NCI-H1048 (cell line): ENCODE results near the gene PRKCG.

Source experiments
- DNase-seq: peaks from one replicate; lab custom pipeline; 2025; lab: John Stamatoyannopoulos, UW

The PRKCG gene

GRCh38 chr19:53872762-53873161 is 9.2 kb upstream of the PRKCG start:
- DNase-seq: no peak

GRCh38 chr19:53873773-53874605 is 8.0 kb upstream of the PRKCG start:
- no peak for DNase-seq

GRCh38 chr19:53874606-53874990 is 7.4 kb upstream of the PRKCG start:
- DNase-seq: no peak

- DNase-seq: no peak
These were observed 6.2 kb upstream of the PRKCG start for GRCh38 chr19:53875602-53876325.

GRCh38 chr19:53876651-53877224 is 5.3 kb upstream of the PRKCG start:
- no peak for DNase-seq

- no peak for DNase-seq
These were observed 4.6 kb upstream of the PRKCG start for GRCh38 chr19:53877361-53877766.

- no peak for DNase-seq
These were observed 3.2 kb upstream of the PRKCG start for GRCh38 chr19:53878776-53879139.

- peak; percentile 55 for DNase-seq
These were observed 2.6 kb upstream of the PRKCG start for GRCh38 chr19:53879140-53880081.

- no peak for DNase-seq
These were observed 1.1 kb upstream of the PRKCG start for GRCh38 chr19:53880711-53881481.

GRCh38 chr19:53882391-53883050 is 524 bp downstream of the PRKCG start:
- DNase-seq: no peak

- no peak for DNase-seq
These were observed 1.2 kb downstream of the PRKCG start for GRCh38 chr19:53883231-53883661.

- no peak for DNase-seq
These were observed 1.7 kb downstream of the PRKCG start for GRCh38 chr19:53883741-53884140.

GRCh38 chr19:53884256-53884655 is 2.3 kb downstream of the PRKCG start:
- no peak for DNase-seq

- no peak for DNase-seq
These were observed 3.0 kb downstream of the PRKCG start for GRCh38 chr19:53885036-53885435.

GRCh38 chr19:53892301-53892980 is 10.4 kb downstream of the PRKCG start:
- no peak for DNase-seq

- DNase-seq: no peak
These were observed 11.0 kb downstream of the PRKCG start for GRCh38 chr19:53892981-53893325.

- DNase-seq: no peak
These were observed 12.7 kb downstream of the PRKCG start for GRCh38 chr19:53894707-53895106.

- DNase-seq: no peak
These were observed 14.7 kb downstream of the PRKCG start for GRCh38 chr19:53896682-53897081.

- DNase-seq: no peak
These were observed 15.5 kb downstream of the PRKCG start for GRCh38 chr19:53897459-53897858.

GRCh38 chr19:53898166-53898565 is 16.2 kb downstream of the PRKCG start:
- DNase-seq: no peak
